ENCODE measurements around the gene PACSIN2.

GRCh38 chr22:42914511-42915076 lies 100.4 kb downstream of the PACSIN2 start:
- TF ChIP-seq CTCF (IDR thresholded peaks at IDR 0.05; ENCODE audit: insufficient read depth, low read length, poor library complexity, severe bottlenecking): no peak
- no peak for TF ChIP-seq EZH2phosphoT487 (conservative IDR thresholded peaks at IDR 0.05; ENCODE audit: low read length)
